Measurements from ENCODE around the gene BCAS4.

Gene BCAS4

GRCh38 chr20:50845566-50846215 is 50.8 kb downstream of the BCAS4 start:
- CTCF ChIA-PET = interaction anchor here (1.0 kb wide), 1 partner anchor 52 kb away, joined by 3 read pairs; no protein-coding TSS in a partner anchor

GRCh38 chr20:50848341-50848808 is 53.5 kb downstream of the BCAS4 start:
- DNase-seq = peak in 1 of 3 donors; percentile 25
- CTCF ChIA-PET = interaction anchor here (1.0 to 3.0 kb wide), 9 partner anchors 9 to 60 kb away, joined by 3 to 11 read pairs (median 4); partner anchors contain the start of gene BCAS4
- Histone ChIP-seq H3K4me1 (ENCODE audit: control extremely low read depth in 1 of 4, control insufficient read depth in 4 of 4, insufficient read depth in 4 of 4, low read length in 3 of 4) (peaks cover 0 to 21% (median 12%) of the 10 kb centered on the region in 4 experiments), H3K27me3 (replicated peaks in 2 of 5; ENCODE audit: control insufficient read depth in 4 of 5, insufficient read depth in 5 of 5, low read length in 4 of 5) (no peaks in the 10 kb centered on the region), H3K36me3 (ENCODE audit: control insufficient read depth in 4 of 4, insufficient read depth in 4 of 4, low read length in 3 of 4) (peaks cover 0 to 23% (median 7%) of the 10 kb centered on the region in 4 experiments), H3K9me3 (ENCODE audit: control extremely low read depth in 1 of 5, control insufficient read depth in 4 of 5, insufficient read depth in 2 of 5, low read depth in 1 of 5, low read length in 4 of 5) (no peaks in the 10 kb centered on the region), H3K27ac (ENCODE audit: insufficient read depth in 1 of 2, low read depth in 1 of 2, low read length in 2 of 2, poor library complexity in 1 of 2, severe bottlenecking in 2 of 2) (no peak overlapping the region), H3K4me3 (ENCODE audit: control insufficient read depth in 1 of 7, extremely low read depth in 1 of 7, insufficient read depth in 4 of 7, low read depth in 2 of 7, low read length in 6 of 7) (no peak overlapping the region)
- POLR2A ChIA-PET = no interaction called here
- 83% methylated on average over 8 of the region's 8 CpGs for WGBS (ENCODE audit: insufficient coverage)

More at GRCh38 chr20:50845566-50846215, 50.8 kb downstream of the BCAS4 start:
- DNase-seq = no peak
- 95% methylated on average over 10 of the region's 15 CpGs for WGBS (ENCODE audit: insufficient coverage)
- no peak overlapping the region for H3K27ac ChIP-seq (ENCODE audit: insufficient read depth in 1 of 2, low read depth in 1 of 2, low read length in 2 of 2, poor library complexity in 1 of 2, severe bottlenecking in 2 of 2)
- peaks cover 0 to 9% (median 2%) of the 10 kb centered on the region in 4 experiments for H3K4me1 ChIP-seq (ENCODE audit: control extremely low read depth in 1 of 4, control insufficient read depth in 4 of 4, insufficient read depth in 4 of 4, low read length in 3 of 4)
- no peaks in the 10 kb centered on the region for H3K27me3 ChIP-seq (replicated peaks in 2 of 5; ENCODE audit: control insufficient read depth in 4 of 5, insufficient read depth in 5 of 5, low read length in 4 of 5)
- H3K9me3 ChIP-seq (ENCODE audit: control extremely low read depth in 1 of 5, control insufficient read depth in 4 of 5, insufficient read depth in 2 of 5, low read depth in 1 of 5, low read length in 4 of 5) = no peaks in the 10 kb centered on the region
- POLR2A ChIA-PET = interaction anchor here (0.6 kb wide), 1 partner anchor 49 kb away, joined by 3 read pairs; no protein-coding TSS in a partner anchor
- peaks cover 0 to 37% (median 12%) of the 10 kb centered on the region in 4 experiments for H3K36me3 ChIP-seq (ENCODE audit: control insufficient read depth in 4 of 4, insufficient read depth in 4 of 4, low read length in 3 of 4)
- H3K4me3 ChIP-seq (ENCODE audit: control insufficient read depth in 1 of 7, extremely low read depth in 1 of 7, insufficient read depth in 4 of 7, low read depth in 2 of 7, low read length in 6 of 7) = no peak overlapping the region

GRCh38 chr20:50848846-50849673 is 54.2 kb downstream of the BCAS4 start:
- Histone ChIP-seq H3K36me3 (ENCODE audit: control insufficient read depth in 4 of 4, insufficient read depth in 4 of 4, low read length in 3 of 4) (peaks cover 0 to 18% (median 5%) of the 10 kb centered on the region in 4 experiments), H3K4me3 (ENCODE audit: control insufficient read depth in 1 of 7, extremely low read depth in 1 of 7, insufficient read depth in 4 of 7, low read depth in 2 of 7, low read length in 6 of 7) (no peak overlapping the region), H3K27me3 (replicated peaks in 2 of 5; ENCODE audit: control insufficient read depth in 4 of 5, insufficient read depth in 5 of 5, low read length in 4 of 5) (no peaks in the 10 kb centered on the region), H3K27ac (ENCODE audit: insufficient read depth in 1 of 2, low read depth in 1 of 2, low read length in 2 of 2, poor library complexity in 1 of 2, severe bottlenecking in 2 of 2) (no peak overlapping the region), H3K4me1 (ENCODE audit: control extremely low read depth in 1 of 4, control insufficient read depth in 4 of 4, insufficient read depth in 4 of 4, low read length in 3 of 4) (peaks cover 0 to 21% (median 12%) of the 10 kb centered on the region in 4 experiments), H3K9me3 (ENCODE audit: control extremely low read depth in 1 of 5, control insufficient read depth in 4 of 5, insufficient read depth in 2 of 5, low read depth in 1 of 5, low read length in 4 of 5) (no peaks in the 10 kb centered on the region)
- 71% methylated on average over 13 of the region's 18 CpGs for WGBS (ENCODE audit: insufficient coverage)
- DNase-seq = no peak
- ChIA-PET CTCF (interaction anchor here (0.8 to 3.0 kb wide), 9 partner anchors 8 to 60 kb away, joined by 3 to 11 read pairs (median 3); partner anchors contain the start of gene BCAS4), POLR2A (no interaction called here)

- ChIA-PET POLR2A (no interaction called here), CTCF (interaction anchor here (1.5 to 1.8 kb wide), 2 partner anchors 56 to 58 kb away, joined by 3 to 4 read pairs; no protein-coding TSS in a partner anchor)
- DNase-seq = peak; percentile 44 to 79 (median 74)
- no peaks in the 10 kb centered on the region for H3K9me3 ChIP-seq (ENCODE audit: control extremely low read depth in 1 of 5, control insufficient read depth in 4 of 5, insufficient read depth in 2 of 5, low read depth in 1 of 5, low read length in 4 of 5)
- no peak overlapping the region for H3K27ac ChIP-seq (ENCODE audit: insufficient read depth in 1 of 2, low read depth in 1 of 2, low read length in 2 of 2, poor library complexity in 1 of 2, severe bottlenecking in 2 of 2)
- WGBS (ENCODE audit: insufficient coverage) = 46% methylated on average over 6 of the region's 13 CpGs
- peaks cover 0 to 21% (median 12%) of the 10 kb centered on the region in 4 experiments for H3K4me1 ChIP-seq (ENCODE audit: control extremely low read depth in 1 of 4, control insufficient read depth in 4 of 4, insufficient read depth in 4 of 4, low read length in 3 of 4)
- H3K4me3 ChIP-seq (ENCODE audit: control insufficient read depth in 1 of 7, extremely low read depth in 1 of 7, insufficient read depth in 4 of 7, low read depth in 2 of 7, low read length in 6 of 7) = peak overlapping the region in 2 of 7 experiments; percentile 22 to 24
- H3K36me3 ChIP-seq (ENCODE audit: control insufficient read depth in 4 of 4, insufficient read depth in 4 of 4, low read length in 3 of 4) = peaks cover 0 to 14% (median 1%) of the 10 kb centered on the region in 4 experiments
- no peaks in the 10 kb centered on the region for H3K27me3 ChIP-seq (replicated peaks in 2 of 5; ENCODE audit: control insufficient read depth in 4 of 5, insufficient read depth in 5 of 5, low read length in 4 of 5)
Measured at GRCh38 chr20:50850721-50851286, 55.9 kb downstream of the BCAS4 start.

GRCh38 chr20:50852085-50852484 is 57.2 kb downstream of the BCAS4 start:
- DNase-seq = no peak
- Histone ChIP-seq H3K27ac (ENCODE audit: insufficient read depth in 1 of 2, low read depth in 1 of 2, low read length in 2 of 2, poor library complexity in 1 of 2, severe bottlenecking in 2 of 2) (no peak overlapping the region), H3K4me3 (ENCODE audit: control insufficient read depth in 1 of 7, extremely low read depth in 1 of 7, insufficient read depth in 4 of 7, low read depth in 2 of 7, low read length in 6 of 7) (no peak overlapping the region), H3K36me3 (ENCODE audit: control insufficient read depth in 4 of 4, insufficient read depth in 4 of 4, low read length in 3 of 4) (peaks cover 0 to 17% (median under 1%) of the 10 kb centered on the region in 4 experiments), H3K27me3 (replicated peaks in 2 of 5; ENCODE audit: control insufficient read depth in 4 of 5, insufficient read depth in 5 of 5, low read length in 4 of 5) (no peaks in the 10 kb centered on the region), H3K4me1 (ENCODE audit: control extremely low read depth in 1 of 4, control insufficient read depth in 4 of 4, insufficient read depth in 4 of 4, low read length in 3 of 4) (peaks cover 0 to 21% (median 12%) of the 10 kb centered on the region in 4 experiments), H3K9me3 (ENCODE audit: control extremely low read depth in 1 of 5, control insufficient read depth in 4 of 5, insufficient read depth in 2 of 5, low read depth in 1 of 5, low read length in 4 of 5) (no peaks in the 10 kb centered on the region)
- POLR2A ChIA-PET = no interaction called here
- 96% methylated on average over 4 of the region's 9 CpGs for WGBS (ENCODE audit: insufficient coverage)
- CTCF ChIA-PET = interaction anchor here (0.9 to 1.8 kb wide), 3 partner anchors 33 to 59 kb away, joined by 3 to 4 read pairs (median 3); no protein-coding TSS in a partner anchor

- CTCF ChIA-PET = interaction anchor here (1.3 kb wide), 1 partner anchor 8 kb away, joined by 6 read pairs; no protein-coding TSS in a partner anchor
- Histone ChIP-seq H3K27ac (ENCODE audit: insufficient read depth in 1 of 2, low read depth in 1 of 2, low read length in 2 of 2, poor library complexity in 1 of 2, severe bottlenecking in 2 of 2) (no peak overlapping the region), H3K4me1 (ENCODE audit: control extremely low read depth in 1 of 4, control insufficient read depth in 4 of 4, insufficient read depth in 4 of 4, low read length in 3 of 4) (peaks cover 0 to 14% (median 11%) of the 10 kb centered on the region in 4 experiments), H3K36me3 (ENCODE audit: control insufficient read depth in 4 of 4, insufficient read depth in 4 of 4, low read length in 3 of 4) (peaks cover 0 to 9% (median 0%) of the 10 kb centered on the region in 4 experiments), H3K27me3 (replicated peaks in 2 of 5; ENCODE audit: control insufficient read depth in 4 of 5, insufficient read depth in 5 of 5, low read length in 4 of 5) (no peaks in the 10 kb centered on the region), H3K4me3 (ENCODE audit: control insufficient read depth in 1 of 7, extremely low read depth in 1 of 7, insufficient read depth in 4 of 7, low read depth in 2 of 7, low read length in 6 of 7) (no peak overlapping the region), H3K9me3 (ENCODE audit: control extremely low read depth in 1 of 5, control insufficient read depth in 4 of 5, insufficient read depth in 2 of 5, low read depth in 1 of 5, low read length in 4 of 5) (no peaks in the 10 kb centered on the region)
- DNase-seq = no peak
- WGBS (ENCODE audit: insufficient coverage) = 97% methylated on average over 13 of the region's 18 CpGs
- POLR2A ChIA-PET = no interaction called here
Measured at GRCh38 chr20:50854506-50855249, 59.8 kb downstream of the BCAS4 start.
